GM12873 (cell line): Measurements from ENCODE around the gene RAP1GAP2.
A peak's percentile ranks its signal among the peaks of the same experiment; 100 is the strongest.

Experiments
- TF ChIP-seq, protein P1 (sequence below): IDR thresholded peaks from 2 replicates; pipeline ENCODE4 v1.5.1; 2012; ENCODE audit warnings: low read depth, mild to moderate bottlenecking, moderate library complexity, low read length, control low read depth; ENCODE audit not compliant: insufficient read depth; ENCODE audit errors: missing control alignments

The RAP1GAP2 gene

DNA sequence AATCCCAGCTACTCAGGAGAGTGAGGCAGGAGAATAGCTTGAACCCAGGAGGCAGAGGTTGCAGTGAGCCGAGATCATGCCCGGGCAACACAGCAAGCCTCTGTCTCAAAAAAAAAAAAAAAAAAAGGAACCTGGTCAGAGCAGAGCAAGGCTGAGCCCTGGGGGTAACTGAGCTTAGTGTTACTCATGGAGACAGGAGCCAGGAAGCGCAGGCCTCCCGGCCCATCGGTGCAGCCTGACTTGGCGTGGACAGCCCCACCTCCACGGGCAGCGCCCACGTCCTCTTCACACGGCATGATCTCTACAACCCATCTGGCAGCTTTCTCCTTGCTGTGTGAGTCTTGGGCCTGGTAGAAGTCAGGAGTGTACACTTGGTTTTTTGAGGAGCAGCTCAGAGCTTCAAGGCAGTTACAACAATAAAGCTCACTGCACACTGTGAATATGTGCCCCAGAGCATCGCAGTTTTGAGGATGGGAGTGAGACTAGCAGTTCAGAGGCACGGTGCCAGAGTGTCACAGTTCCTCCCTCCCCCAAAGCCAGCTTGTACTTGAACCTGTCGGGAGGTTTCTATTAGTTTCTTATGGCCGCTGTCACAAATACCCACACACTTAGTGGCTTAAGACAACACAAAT lies 129.9 kb downstream of the RAP1GAP2 start:
- TF ChIP-seq, protein P1, sequence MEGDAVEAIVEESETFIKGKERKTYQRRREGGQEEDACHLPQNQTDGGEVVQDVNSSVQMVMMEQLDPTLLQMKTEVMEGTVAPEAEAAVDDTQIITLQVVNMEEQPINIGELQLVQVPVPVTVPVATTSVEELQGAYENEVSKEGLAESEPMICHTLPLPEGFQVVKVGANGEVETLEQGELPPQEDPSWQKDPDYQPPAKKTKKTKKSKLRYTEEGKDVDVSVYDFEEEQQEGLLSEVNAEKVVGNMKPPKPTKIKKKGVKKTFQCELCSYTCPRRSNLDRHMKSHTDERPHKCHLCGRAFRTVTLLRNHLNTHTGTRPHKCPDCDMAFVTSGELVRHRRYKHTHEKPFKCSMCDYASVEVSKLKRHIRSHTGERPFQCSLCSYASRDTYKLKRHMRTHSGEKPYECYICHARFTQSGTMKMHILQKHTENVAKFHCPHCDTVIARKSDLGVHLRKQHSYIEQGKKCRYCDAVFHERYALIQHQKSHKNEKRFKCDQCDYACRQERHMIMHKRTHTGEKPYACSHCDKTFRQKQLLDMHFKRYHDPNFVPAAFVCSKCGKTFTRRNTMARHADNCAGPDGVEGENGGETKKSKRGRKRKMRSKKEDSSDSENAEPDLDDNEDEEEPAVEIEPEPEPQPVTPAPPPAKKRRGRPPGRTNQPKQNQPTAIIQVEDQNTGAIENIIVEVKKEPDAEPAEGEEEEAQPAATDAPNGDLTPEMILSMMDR = no peak

- TF ChIP-seq, protein P1 = no peak
Measured at GRCh38 chr17:2928294-2928890, 132.2 kb downstream of the RAP1GAP2 start.

GRCh38 chr17:2929881-2930533 lies 133.8 kb downstream of the RAP1GAP2 start:
- TF ChIP-seq, protein P1 = peak; percentile 75

- TF ChIP-seq, protein P1 = no peak
Measured at GRCh38 chr17:2931876-2932275, 135.6 kb downstream of the RAP1GAP2 start.

DNA sequence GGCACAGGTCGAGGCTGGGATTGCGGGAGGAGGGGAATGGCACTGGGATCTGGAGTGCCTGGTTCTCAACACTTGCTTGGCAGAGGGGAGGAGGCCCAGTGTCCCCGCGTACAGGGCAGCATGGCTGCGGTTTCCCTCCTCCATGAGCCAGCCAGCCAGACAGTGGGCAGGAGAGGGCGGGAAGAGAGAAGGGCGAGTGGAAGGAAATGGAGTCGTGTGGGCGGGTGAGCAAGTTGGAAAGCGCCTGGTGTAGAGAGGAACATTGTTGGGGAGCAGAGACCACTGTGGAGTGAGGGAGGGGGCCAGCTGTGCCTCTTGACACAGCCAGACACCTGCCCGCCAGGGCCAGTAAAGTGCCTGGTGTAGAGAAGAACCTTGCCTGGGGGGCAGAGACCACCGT lies 136.7 kb downstream of the RAP1GAP2 start:
- TF ChIP-seq, protein P1 = no peak

GRCh38 chr17:2933606-2934005 lies 137.4 kb downstream of the RAP1GAP2 start:
- TF ChIP-seq, protein P1 = no peak

DNA sequence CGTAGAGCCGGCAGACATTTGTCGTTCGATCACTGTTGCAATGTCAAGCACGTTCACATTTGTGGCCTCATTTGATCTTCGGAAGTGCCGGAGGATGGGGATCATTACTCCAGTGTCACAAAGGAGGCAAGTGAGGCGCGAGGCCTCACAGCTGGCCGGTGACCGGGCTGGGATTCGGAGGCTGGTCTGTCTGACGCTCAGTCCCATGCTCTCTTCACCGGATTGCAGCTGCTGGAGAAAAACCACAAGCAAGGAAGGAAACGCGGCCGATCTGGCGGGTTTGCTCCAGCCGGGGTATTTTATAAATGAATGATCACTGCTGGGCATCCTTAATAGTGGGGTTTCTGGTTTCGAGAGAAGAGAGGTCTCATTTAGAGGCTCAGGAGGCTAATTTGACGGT lies 139.4 kb downstream of the RAP1GAP2 start:
- TF ChIP-seq, protein P1 = no peak
